Thyroid gland (tissue), 4 donors: ENCODE data around the gene RASA3. TPM values are rescaled to one million over a fixed set of nuclear protein-coding genes. Genes with fewer than 3 reads are reported as not detected.
A peak's percentile ranks its signal among the peaks of the same experiment; 100 is the strongest.

Experiments used
- DNase-seq, 2 donors: peaks; one replicate each; pipeline ENCODE4 v3.0.0-alpha.2; 2019
- H3K27ac ChIP-seq, 3 donors: fragments of 200-600 bp; sonication (generic); 1 replicate in 2 of 3; 2 replicates in 1 of 3; pipeline ENCODE4 v1.5.1; 2016 to 2019; ENCODE audit warnings: mild to moderate bottlenecking in 1 of 3, moderate library complexity in 1 of 3
- H3K27me3 ChIP-seq: fragments of 200-600 bp; sonication (generic); one replicate; pipeline ENCODE4 v1.5.1; 2019
- H3K36me3 ChIP-seq, 2 donors: fragments of 200-600 bp; sonication (generic); one replicate each; pipeline ENCODE4 v1.5.1; 2016 to 2019
- H3K4me1 ChIP-seq, 2 donors: fragments of 200-600 bp; sonication (generic); one replicate each; pipeline ENCODE4 v1.5.1; 2017 to 2019
- H3K4me3 ChIP-seq, 3 donors: fragments of 200-600 bp; sonication (generic); replicated peaks in 1 of 3; 1 replicate in 2 of 3; 2 replicates in 1 of 3; pipeline ENCODE4 v1.5.1; 2016; ENCODE audit warnings: mild to moderate bottlenecking in 1 of 3
- H3K9me3 ChIP-seq: fragments of 200-600 bp; sonication (generic); one replicate; pipeline ENCODE4 v1.5.1; 2017
- POLR2A ChIP-seq, 2 donors: fragments of 450-650 bp; IDR thresholded peaks; one replicate each; pipeline ENCODE4 v1.6.1; 2017; ENCODE audit warnings: antibody characterized with exemption in 2 of 2, mild to moderate bottlenecking in 2 of 2, moderate library complexity in 1 of 2
- WGBS, 2 donors: methylation state at CpG; one replicate each; pipeline ENCODE4 v1.1.5; 2017; 5-methylcytosine and 5-hydroxymethylcytosine counted together
- intact Hi-C: fragments of 100-400 bp; cut with DNase I; formaldehyde crosslinking; loops from one replicate; pipeline ENCODE4 v1.15.1; 2023
- total RNA-seq, 4 donors: library from RNA; depleted of rRNA; stranded (reverse); fragments of >200 nt; gene quantifications; one replicate each; pipeline ENCODE4 v1.2.3, GENCODE V29; 2016
- TF ChIP-seq, protein P1 (sequence below), 6 experiments: fragments of 200-600 bp in 3 of 6; fragments of 450-650 bp in 3 of 6; sonication (generic) in 3 of 6; IDR thresholded peaks; one replicate each; pipeline ENCODE4 v1.5.1; 2016 to 2019; ENCODE audit warnings: antibody characterized with exemption in 6 of 6, mild to moderate bottlenecking in 2 of 6, inconsistent platforms in 1 of 6, moderate library complexity in 1 of 6

Gene RASA3
- total RNA-seq, 4 donors from 2014 or later = 22.3 to 32.3 (median 25.5) TPM

GRCh38 chr13:113937527-113938180 lies 194.8 kb downstream of the RASA3 start:
- Histone ChIP-seq H3K27ac (no peak overlapping the region), H3K9me3 (no peaks in the 10 kb centered on the region), H3K4me1 (peaks cover 0 to 7% of the 10 kb centered on the region in 2 donors), H3K4me3 (no peak overlapping the region), H3K27me3 (no peaks in the 10 kb centered on the region), H3K36me3 (no peaks in the 10 kb centered on the region)
- no peak for DNase-seq
- TF ChIP-seq POLR2A (IDR thresholded peaks at IDR 0.05) = no peak
- TF ChIP-seq, protein P1, sequence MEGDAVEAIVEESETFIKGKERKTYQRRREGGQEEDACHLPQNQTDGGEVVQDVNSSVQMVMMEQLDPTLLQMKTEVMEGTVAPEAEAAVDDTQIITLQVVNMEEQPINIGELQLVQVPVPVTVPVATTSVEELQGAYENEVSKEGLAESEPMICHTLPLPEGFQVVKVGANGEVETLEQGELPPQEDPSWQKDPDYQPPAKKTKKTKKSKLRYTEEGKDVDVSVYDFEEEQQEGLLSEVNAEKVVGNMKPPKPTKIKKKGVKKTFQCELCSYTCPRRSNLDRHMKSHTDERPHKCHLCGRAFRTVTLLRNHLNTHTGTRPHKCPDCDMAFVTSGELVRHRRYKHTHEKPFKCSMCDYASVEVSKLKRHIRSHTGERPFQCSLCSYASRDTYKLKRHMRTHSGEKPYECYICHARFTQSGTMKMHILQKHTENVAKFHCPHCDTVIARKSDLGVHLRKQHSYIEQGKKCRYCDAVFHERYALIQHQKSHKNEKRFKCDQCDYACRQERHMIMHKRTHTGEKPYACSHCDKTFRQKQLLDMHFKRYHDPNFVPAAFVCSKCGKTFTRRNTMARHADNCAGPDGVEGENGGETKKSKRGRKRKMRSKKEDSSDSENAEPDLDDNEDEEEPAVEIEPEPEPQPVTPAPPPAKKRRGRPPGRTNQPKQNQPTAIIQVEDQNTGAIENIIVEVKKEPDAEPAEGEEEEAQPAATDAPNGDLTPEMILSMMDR (IDR thresholded peaks at IDR 0.05) = no peak
- intact Hi-C loops = no loop called here
- 73 to 74% methylated on average over 20 of the region's 20 CpGs for WGBS, 2 donors

DNA sequence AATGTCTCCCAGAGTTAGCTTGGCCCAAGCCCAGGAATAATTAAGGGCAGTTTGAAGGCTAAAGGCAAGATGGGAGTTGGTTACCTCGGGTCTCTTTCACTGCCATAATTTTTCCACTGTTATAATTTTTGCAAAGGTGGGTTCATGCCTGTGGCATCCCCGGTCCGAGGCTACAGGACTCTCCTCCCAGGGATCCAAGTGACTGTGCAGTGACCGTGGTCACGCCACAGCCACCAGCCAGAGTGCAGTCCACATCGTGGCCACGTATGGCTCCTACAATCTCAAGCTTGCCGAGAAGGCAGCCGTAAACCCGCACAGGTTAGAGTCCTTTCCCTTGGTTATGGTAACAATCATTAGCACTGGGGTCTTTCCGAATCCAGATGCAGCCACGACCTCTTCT lies 195.3 kb downstream of the RASA3 start:
- Histone ChIP-seq H3K4me3 (no peak overlapping the region), H3K9me3 (no peaks in the 10 kb centered on the region), H3K4me1 (peaks cover 0 to 7% of the 10 kb centered on the region in 2 donors), H3K27me3 (no peaks in the 10 kb centered on the region), H3K36me3 (no peaks in the 10 kb centered on the region), H3K27ac (no peak overlapping the region)
- WGBS, 2 donors = 81 to 87% methylated on average over 11 to 12 of the region's 12 CpGs
- no peak for TF ChIP-seq POLR2A (IDR thresholded peaks at IDR 0.05)
- TF ChIP-seq, protein P1 (IDR thresholded peaks at IDR 0.05) = no peak
- DNase-seq = no peak
- intact Hi-C loops = no loop called here

GRCh38 chr13:113936166-113936965 lies 196.1 kb downstream of the RASA3 start:
- Histone ChIP-seq H3K4me3 (no peak overlapping the region), H3K9me3 (no peaks in the 10 kb centered on the region), H3K4me1 (peaks cover 0 to 7% of the 10 kb centered on the region in 2 donors), H3K36me3 (no peaks in the 10 kb centered on the region), H3K27ac (no peak overlapping the region), H3K27me3 (no peaks in the 10 kb centered on the region)
- DNase-seq = no peak
- 83 to 87% methylated on average over 25 of the region's 25 CpGs for WGBS, 2 donors
- intact Hi-C loops = no loop called here
- TF ChIP-seq, protein P1 (IDR thresholded peaks at IDR 0.05) = no peak
- no peak for TF ChIP-seq POLR2A (IDR thresholded peaks at IDR 0.05)

- H3K4me1 ChIP-seq = peaks cover 0 to 7% of the 10 kb centered on the region in 2 donors
- no peak overlapping the region for H3K27ac ChIP-seq
- WGBS, 2 donors = 44 to 60% methylated on average over 15 to 16 of the region's 21 CpGs
- H3K9me3 ChIP-seq = no peaks in the 10 kb centered on the region
- no peaks in the 10 kb centered on the region for H3K36me3 ChIP-seq
- H3K27me3 ChIP-seq = no peaks in the 10 kb centered on the region
- TF ChIP-seq, protein P1 (IDR thresholded peaks at IDR 0.05) = no peak
- no peak for TF ChIP-seq POLR2A (IDR thresholded peaks at IDR 0.05)
- peak in 1 of 2 donors; percentile 5 for DNase-seq
- H3K4me3 ChIP-seq = no peak overlapping the region
- intact Hi-C loops = no loop called here
Measured at GRCh38 chr13:113935001-113935844, 197.2 kb downstream of the RASA3 start.
